Measurements from ENCODE around the gene YEATS4. TPM values are rescaled to one million over a fixed set of nuclear protein-coding genes. Genes with fewer than 3 reads are reported as not detected.

YEATS4 gene
- total RNA-seq, 4 donors from 2014 or later: 9.3 to 22.0 (median 13.9) TPM

- TF ChIP-seq, protein P1, sequence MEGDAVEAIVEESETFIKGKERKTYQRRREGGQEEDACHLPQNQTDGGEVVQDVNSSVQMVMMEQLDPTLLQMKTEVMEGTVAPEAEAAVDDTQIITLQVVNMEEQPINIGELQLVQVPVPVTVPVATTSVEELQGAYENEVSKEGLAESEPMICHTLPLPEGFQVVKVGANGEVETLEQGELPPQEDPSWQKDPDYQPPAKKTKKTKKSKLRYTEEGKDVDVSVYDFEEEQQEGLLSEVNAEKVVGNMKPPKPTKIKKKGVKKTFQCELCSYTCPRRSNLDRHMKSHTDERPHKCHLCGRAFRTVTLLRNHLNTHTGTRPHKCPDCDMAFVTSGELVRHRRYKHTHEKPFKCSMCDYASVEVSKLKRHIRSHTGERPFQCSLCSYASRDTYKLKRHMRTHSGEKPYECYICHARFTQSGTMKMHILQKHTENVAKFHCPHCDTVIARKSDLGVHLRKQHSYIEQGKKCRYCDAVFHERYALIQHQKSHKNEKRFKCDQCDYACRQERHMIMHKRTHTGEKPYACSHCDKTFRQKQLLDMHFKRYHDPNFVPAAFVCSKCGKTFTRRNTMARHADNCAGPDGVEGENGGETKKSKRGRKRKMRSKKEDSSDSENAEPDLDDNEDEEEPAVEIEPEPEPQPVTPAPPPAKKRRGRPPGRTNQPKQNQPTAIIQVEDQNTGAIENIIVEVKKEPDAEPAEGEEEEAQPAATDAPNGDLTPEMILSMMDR (IDR thresholded peaks at IDR 0.05; ENCODE audit: low read depth): no peak
These were observed 80.5 kb downstream of the YEATS4 start for GRCh38 chr12:69440016-69440415.

Small RNA genes within 50 kb of the gene (small RNA-seq; reads per million reads assigned to genes)
- gene RN7SL804P: not detected

Other genes starting within 250 kb of the YEATS4 start
- 10 to 100 TPM; 31.0 to 40.8 (median 33.0) TPM for gene CPSF6, start 120.2 kb upstream of the YEATS4 start, total RNA-seq
- gene LYZ, start 11.4 kb upstream of the YEATS4 start, total RNA-seq: 100 to 1,000 TPM in 2 of 4 donors, 10 to 100 TPM in 2; 47.7 to 744 (median 119) TPM
- 10 to 100 TPM; 46.6 to 64.7 (median 55.6) TPM for gene FRS2, start 110.6 kb downstream of the YEATS4 start, total RNA-seq
- 100 to 1,000 TPM in 2 of 4 donors, 10 to 100 TPM in 2; 54.3 to 148 (median 92.6) TPM for gene CCT2, start 225.7 kb downstream of the YEATS4 start, total RNA-seq